ENCODE results near the gene PPM1E. TPM values are rescaled to one million over a fixed set of nuclear protein-coding genes. Genes with fewer than 3 reads are reported as not detected.
"Not testable (repeated sequence)": the region's sequence is repeated elsewhere in the genome, so short reads cannot be mapped to it uniquely, and the experiment has no call there.

PPM1E gene
- total RNA-seq, 3 donors from 2014 or later: 0.47 to 0.48 TPM; not detected in 1

GRCh38 chr17:58759522-58759921 is 3.9 kb downstream of the PPM1E start:
- Histone ChIP-seq H3K4me1 (ENCODE audit: low read depth) (peaks cover 14% of the 10 kb centered on the region), H3K36me3 (ENCODE audit: low read depth) (no peaks in the 10 kb centered on the region), H3K9me3 (no peaks in the 10 kb centered on the region), H3K4me3 (no peak overlapping the region)
- ATAC-seq (no peak), DNase-seq (no peak)
- intact Hi-C loops (cut with DNase I, micrococcal nuclease): no loop called here
- no peak for TF ChIP-seq CTCF (IDR thresholded peaks at IDR 0.05)

GRCh38 chr17:58760248-58760647 is 4.6 kb downstream of the PPM1E start:
- ATAC-seq (no peak), DNase-seq (no peak)
- Histone ChIP-seq H3K4me1 (ENCODE audit: low read depth) (peaks cover 14% of the 10 kb centered on the region), H3K9me3 (no peaks in the 10 kb centered on the region), H3K36me3 (ENCODE audit: low read depth) (no peaks in the 10 kb centered on the region), H3K4me3 (no peak overlapping the region)
- no peak for TF ChIP-seq CTCF (IDR thresholded peaks at IDR 0.05)
- intact Hi-C loops (cut with DNase I, micrococcal nuclease): no loop called here

GRCh38 chr17:58763263-58763662 is 7.6 kb downstream of the PPM1E start:
- no peak for ATAC-seq
- no peaks in the 10 kb centered on the region for H3K9me3 ChIP-seq
- intact Hi-C loops (cut with DNase I, micrococcal nuclease): no loop called here
- no peak for TF ChIP-seq CTCF (IDR thresholded peaks at IDR 0.05)
- H3K4me3 ChIP-seq: no peak overlapping the region
- no peak for DNase-seq
- no peaks in the 10 kb centered on the region for H3K4me1 ChIP-seq (ENCODE audit: low read depth)
- no peaks in the 10 kb centered on the region for H3K36me3 ChIP-seq (ENCODE audit: low read depth)

GRCh38 chr17:58764373-58764772 is 8.7 kb downstream of the PPM1E start:
- Histone ChIP-seq H3K36me3 (ENCODE audit: low read depth) (no peaks in the 10 kb centered on the region), H3K9me3 (no peaks in the 10 kb centered on the region), H3K4me1 (ENCODE audit: low read depth) (no peaks in the 10 kb centered on the region), H3K4me3 (no peak overlapping the region)
- intact Hi-C loops (cut with DNase I, micrococcal nuclease): no loop called here
- ATAC-seq (no peak), DNase-seq (no peak)
- no peak for TF ChIP-seq CTCF (IDR thresholded peaks at IDR 0.05)

- DNase-seq; intact Hi-C loops (cut with DNase I, micrococcal nuclease); ATAC-seq; H3K4me1 ChIP-seq (ENCODE audit: low read depth); H3K36me3 ChIP-seq (ENCODE audit: low read depth); H3K4me3 ChIP-seq; H3K9me3 ChIP-seq: not testable (repeated sequence)
Measured at GRCh38 chr17:58778482-58778881, 22.8 kb downstream of the PPM1E start.

GRCh38 chr17:58779446-58779845 is 23.8 kb downstream of the PPM1E start:
- intact Hi-C loops (cut with DNase I, micrococcal nuclease): no loop called here
- no peaks in the 10 kb centered on the region for H3K9me3 ChIP-seq
- ATAC-seq: no peak
- no peak overlapping the region for H3K4me3 ChIP-seq
- no peaks in the 10 kb centered on the region for H3K36me3 ChIP-seq (ENCODE audit: low read depth)
- no peak for DNase-seq
- H3K4me1 ChIP-seq (ENCODE audit: low read depth): no peaks in the 10 kb centered on the region
- TF ChIP-seq CTCF (IDR thresholded peaks at IDR 0.05): no peak
